Measurements from ENCODE around the gene DIS3L2. TPM values are rescaled to one million over a fixed set of nuclear protein-coding genes. Genes with fewer than 3 reads are reported as not detected.
"Not testable (repeated sequence)": the region's sequence is repeated elsewhere in the genome, so short reads cannot be mapped to it uniquely, and the experiment has no call there.

The DIS3L2 gene
- total RNA-seq, 1 donor from 2014 or later: 34.7 TPM

- no peak for DNase-seq
Measured at GRCh38 chr2:231928901-231929725, 32.4 kb upstream of the DIS3L2 start.

DNA sequence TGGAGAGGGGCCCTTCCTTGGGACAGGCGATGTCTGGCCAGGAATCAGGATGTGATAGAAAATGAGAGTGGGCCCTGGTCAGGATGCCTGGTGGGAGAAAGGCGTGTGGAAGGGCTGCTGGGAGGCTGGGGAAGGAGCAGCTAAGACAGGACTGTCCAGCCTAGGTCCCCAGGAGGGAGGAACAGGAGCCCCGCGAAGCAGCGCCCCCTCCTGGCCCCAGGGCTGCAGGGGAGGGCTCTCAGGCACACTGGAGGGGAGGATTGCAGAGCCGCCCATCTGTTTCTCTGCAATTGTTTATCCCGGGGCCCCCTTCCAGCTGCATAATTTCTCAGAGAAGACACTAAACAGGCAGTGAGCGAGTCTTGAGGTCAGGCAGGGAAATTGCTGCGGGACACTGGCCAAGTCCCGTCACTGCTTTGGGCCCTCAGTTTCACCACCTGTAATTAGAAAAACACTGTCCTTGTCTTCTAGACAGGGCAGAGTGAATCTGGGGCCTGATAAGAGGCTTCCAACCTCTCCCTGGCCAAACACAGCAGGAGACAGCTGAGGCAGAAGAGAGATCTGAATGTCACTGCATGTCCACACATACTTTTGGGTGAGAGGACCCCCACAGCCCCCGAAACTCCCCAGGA, 31.4 kb upstream of the DIS3L2 start:
- peak; percentile 91 for DNase-seq

GRCh38 chr2:231930593-231931281, 30.8 kb upstream of the DIS3L2 start:
- DNase-seq: peak; percentile 88

- DNase-seq: peak; percentile 72
Measured at GRCh38 chr2:231931481-231931915, 30.0 kb upstream of the DIS3L2 start.

DNA sequence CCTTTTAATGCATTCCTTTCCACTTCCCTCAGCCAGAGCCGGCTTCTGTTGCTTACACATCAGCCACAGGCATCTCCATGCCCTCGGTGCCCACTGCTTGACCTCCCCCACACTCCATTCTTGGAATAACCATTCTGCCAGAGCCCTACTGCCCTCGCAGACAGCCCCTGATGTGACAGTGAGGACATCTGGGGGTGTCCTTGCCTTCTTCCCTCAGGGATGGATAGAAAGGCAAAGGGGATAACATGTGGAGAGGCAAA, 28.9 kb upstream of the DIS3L2 start:
- no peak for DNase-seq

DNA sequence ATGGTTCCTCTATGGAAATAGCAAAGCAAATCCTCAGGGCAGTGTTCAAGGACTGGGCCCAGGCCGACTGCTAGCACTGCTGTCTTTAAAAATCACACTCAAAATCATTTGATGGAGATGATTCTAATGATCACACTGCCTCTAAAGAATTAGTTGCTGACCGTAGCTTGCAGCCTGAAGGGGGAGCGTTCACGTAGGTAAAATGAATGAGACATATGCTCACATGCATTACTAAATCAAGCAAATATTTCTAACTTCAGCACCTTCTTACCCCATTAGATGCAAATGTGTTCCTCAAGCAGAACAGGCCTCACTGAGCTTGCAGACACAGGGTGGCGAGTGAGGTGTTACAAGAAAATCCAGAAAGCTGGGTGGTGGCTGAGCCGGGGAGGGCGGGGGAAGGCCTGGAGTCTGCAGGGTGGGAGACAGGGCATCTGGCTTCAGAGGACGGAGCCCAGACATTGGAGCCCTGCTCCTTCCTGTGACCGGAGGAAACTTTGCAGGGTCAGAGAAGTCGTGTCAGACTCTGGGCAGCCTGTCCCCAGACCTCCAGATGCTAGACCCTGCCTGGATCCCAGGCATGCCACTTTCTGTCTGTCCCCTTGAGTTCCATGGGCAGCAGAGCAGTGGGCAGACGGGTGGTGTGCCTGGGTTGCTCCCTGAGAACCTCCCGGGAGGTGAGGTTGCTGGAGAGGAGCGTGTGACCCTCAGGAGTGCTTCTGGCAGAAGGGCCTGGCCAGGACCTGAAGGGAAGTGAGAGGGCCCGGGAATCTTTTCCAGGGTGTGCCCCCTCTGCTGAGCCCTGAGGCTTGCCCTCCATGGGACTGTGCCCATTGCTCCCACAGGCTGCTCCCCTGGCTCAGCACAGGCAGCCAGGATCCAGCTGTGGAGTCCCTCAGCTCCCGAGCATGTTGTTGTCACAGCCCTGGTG, 28.3 kb upstream of the DIS3L2 start:
- DNase-seq: no peak

GRCh38 chr2:231933916-231934401, 27.6 kb upstream of the DIS3L2 start:
- DNase-seq: peak; percentile 91

DNA sequence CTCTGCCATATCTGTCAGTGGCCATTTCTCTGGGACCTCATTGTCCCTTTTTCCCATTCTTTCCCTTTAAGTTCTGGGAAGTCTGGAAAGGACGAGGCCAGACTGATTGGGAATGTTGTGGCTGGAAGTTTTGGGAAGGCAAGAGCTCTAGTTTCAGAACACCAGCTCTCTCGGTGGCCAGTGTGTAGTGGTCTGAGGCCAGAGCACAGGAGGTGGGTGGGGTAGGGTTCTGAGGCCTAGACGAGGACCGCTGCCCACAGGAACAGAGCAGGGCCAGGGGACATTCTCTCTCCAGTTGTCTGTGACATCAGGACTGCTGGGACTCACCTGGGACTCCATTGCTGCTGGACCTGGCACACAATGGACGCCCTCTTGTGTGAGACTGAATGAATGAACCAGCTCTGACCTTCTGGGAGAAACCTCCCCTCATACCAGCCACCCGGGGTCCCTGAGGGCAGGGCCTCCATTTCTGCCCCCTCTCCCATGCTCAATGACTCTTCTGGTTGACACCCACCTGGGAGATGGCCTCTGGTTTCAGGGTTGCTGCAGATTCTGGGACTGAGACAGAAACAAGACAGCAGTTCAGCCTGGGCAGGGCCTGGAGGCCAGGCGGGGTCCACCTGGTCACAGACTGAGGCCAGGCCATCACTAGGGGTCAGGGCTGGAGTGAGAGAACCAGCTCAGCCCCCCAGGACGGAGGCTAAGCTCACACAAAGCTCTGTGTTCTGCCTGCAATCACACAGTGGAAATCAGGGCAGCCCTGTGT, 26.9 kb upstream of the DIS3L2 start:
- DNase-seq: no peak

DNA sequence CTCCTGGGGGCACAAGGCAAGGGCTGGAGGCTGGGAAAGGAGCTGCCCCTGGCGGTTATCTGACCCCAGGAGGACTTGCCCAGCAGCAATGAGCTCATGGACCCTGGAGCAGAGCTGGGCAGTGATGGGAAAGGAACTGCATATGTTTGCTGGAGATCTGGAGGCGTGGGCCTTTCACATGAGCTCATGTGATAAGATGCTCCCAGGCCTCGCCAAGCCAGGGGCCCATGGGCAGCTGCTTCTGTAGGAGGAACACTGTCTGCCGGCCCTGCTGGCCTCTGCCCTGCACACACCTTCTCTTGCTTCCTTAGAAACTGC, 26.3 kb upstream of the DIS3L2 start:
- DNase-seq: peak; percentile 50

- no peak for DNase-seq
Measured at GRCh38 chr2:231935815-231936214, 25.7 kb upstream of the DIS3L2 start.

GRCh38 chr2:231936491-231936890, 25.0 kb upstream of the DIS3L2 start:
- no peak for DNase-seq

DNA sequence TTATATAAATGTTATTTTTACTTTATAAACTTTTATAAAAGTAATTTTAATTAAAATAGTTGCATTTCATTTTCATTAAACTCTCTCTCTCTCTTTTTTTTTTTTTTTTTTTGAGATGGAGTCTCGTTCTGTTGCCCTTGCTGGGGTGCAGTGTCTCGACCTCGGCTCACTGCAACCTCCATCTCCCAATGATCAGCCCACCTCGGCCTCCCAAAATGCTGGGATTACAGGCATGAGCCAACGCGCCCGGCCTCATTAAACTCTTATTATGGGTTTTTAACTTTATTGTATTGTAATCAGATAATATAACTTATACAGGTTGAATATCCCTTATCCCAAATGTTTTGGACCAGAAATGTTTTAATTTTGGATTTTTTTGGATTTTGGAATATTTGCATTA, 24.5 kb upstream of the DIS3L2 start:
- no peak for DNase-seq

GRCh38 chr2:231939022-231939421, 22.5 kb upstream of the DIS3L2 start:
- DNase-seq: no peak

DNA sequence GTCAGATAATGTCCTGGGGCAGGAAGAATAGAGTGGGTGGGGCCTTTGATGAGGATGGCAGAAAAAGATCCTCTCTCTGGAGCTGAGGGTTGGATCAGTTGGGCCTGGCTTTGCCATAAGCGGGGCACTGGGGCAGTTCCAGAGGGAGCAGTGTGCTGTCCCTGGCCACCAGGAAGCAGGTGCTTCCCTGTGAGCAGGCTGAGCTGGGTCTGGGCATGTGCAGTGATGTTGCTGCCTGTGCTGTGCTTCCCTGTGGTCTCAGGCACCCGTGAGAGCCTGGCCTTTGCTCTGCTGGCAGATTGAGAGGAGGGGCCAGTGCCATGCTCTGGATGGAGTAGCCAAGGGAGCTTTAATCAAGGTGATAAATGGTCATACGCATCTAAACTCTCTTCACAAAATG, 20.7 kb upstream of the DIS3L2 start:
- DNase-seq: no peak

- no peak for DNase-seq
Measured at GRCh38 chr2:231941673-231942072, 19.8 kb upstream of the DIS3L2 start.

GRCh38 chr2:231942180-231942579, 19.3 kb upstream of the DIS3L2 start:
- DNase-seq: no peak

- no peak for DNase-seq
Measured at GRCh38 chr2:231946241-231946814, 15.2 kb upstream of the DIS3L2 start.

- DNase-seq: not testable (repeated sequence)
Measured at GRCh38 chr2:231947112-231947511, 14.4 kb upstream of the DIS3L2 start.

- no peak for DNase-seq
Measured at GRCh38 chr2:231947694-231948093, 13.8 kb upstream of the DIS3L2 start.

DNA sequence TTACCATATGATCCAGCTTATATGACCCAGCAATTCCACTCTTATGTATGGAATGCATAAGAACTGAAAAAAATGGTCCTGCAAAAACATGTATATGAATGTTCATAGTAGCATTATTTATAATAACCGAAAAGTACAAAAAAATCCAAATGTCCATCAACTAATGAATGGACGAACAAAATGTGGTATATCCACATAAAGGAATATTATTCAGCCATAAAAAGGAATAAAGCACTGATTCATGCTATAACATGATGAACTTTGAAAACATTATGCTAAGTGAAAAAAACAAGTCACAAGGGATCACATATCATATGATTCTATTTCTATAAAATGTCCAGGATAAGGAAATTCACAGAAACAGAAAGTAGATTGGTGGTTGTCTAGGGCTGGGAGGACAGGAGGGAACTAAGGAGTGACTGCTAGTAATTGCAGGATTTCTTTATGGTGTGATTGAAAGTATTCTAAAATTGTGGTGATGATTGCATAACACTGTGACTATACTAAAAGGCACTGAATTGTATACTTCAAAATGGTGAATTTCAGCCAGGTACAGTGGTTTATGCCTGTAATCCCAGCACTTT, 10.0 kb upstream of the DIS3L2 start:
- DNase-seq: no peak
